HG03378 (cell line): ENCODE results near the gene RPS29.
A peak's percentile ranks its signal among the peaks of the same experiment; 100 is the strongest.
"Not testable (repeated sequence)": the region's sequence is repeated elsewhere in the genome, so short reads cannot be mapped to it uniquely, and the experiment has no call there.

Source experiments
- ATAC-seq: cut with Tn5 transposase; IDR thresholded peaks from one replicate; pipeline ENCODE4 v1.9.1; 2021; ENCODE audit warnings: mild to moderate bottlenecking, moderate library complexity; ENCODE audit not compliant: unreplicated experiment

The RPS29 gene

DNA sequence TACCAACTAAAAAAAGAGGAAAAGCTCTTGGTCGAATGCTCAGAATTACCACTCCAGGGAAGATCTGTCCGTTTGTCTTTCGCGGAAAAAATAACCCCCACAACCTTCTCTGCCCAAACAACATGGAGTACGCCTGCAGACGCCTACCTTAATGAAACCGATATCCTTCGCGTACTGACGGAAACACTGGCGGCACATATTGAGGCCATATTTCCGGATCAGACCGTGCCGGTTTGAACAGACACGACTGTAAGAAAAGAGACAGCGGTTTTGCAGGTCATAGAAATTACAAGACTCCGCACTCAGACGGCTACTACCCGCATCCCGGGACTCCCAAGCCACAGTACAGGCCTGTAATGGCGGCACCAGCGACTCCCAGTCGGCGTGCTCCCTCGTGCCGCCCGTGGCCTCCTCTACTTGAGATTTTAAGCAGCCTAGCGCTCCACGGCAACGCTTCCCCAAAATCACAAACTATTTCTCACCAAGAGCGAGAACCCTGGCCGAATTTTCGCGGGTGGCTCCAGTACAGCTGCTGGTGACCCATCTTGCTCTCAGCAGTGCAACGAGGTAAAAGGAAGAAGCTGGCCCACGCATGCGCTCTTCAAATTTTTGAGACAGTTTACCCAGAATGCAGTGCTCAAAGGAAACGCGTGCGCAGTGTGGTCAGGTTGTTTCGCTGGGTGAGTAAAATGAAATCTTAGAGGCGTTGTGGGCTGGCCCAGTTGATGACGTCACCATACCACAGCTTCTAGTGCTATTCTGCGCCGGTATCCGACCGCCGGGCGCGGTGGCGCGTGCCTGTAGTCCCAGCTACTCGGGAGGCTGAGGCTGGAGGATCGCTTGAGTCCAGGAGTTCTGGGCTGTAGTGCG lies at the start of gene RPS29:
Gene RPS29 (minus strand): TSS at position 578 of the 870 bp plus-strand sequence. CDS start 34 bp downstream, at position 544.
- ATAC-seq, result peak; percentile 92

DNA sequence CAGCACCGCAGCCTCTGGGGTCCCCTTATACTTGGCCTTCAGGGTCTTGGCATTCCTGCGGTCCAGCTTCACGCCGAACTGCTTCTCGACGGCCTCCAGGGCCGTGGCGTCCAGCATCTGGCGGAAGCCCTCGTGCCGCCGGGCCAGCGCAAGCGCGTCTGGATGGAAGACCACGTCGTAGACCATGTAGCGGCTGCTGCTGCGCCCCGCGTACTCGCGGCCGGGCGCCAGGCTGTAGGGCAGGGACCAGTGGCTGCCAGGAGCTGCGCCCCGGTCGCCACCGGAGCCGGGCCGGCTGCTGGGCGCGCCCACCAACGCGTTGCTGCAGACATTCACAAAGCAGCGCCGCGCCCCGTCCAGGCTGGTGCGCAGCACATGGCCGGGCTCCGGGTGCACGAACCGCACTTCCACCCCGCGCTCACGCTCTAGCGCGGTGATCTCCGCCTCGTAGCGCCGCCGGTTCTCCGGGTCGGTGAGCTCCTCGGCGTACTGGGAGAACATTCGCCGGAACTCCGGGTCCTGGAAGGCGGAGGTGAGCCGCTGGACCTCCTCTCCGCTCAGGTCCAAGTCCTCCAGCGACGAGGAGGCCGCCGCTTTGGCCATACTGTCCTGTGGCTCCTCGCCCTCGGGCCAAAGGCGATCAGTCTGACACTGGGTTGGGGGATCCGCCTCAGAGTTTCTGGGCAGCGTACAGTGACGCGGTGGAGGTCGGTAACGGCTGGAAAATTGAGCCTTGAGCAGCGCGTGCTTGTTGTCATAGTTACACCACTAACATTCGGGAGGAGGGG lies 48.6 kb upstream of the RPS29 start, which contains the start of gene DNAAF2:
Gene DNAAF2 (minus strand): TSS at position 698 of the 788 bp plus-strand sequence. CDS start 95 bp downstream, at position 603.
- ATAC-seq, result peak; percentile 29

DNA sequence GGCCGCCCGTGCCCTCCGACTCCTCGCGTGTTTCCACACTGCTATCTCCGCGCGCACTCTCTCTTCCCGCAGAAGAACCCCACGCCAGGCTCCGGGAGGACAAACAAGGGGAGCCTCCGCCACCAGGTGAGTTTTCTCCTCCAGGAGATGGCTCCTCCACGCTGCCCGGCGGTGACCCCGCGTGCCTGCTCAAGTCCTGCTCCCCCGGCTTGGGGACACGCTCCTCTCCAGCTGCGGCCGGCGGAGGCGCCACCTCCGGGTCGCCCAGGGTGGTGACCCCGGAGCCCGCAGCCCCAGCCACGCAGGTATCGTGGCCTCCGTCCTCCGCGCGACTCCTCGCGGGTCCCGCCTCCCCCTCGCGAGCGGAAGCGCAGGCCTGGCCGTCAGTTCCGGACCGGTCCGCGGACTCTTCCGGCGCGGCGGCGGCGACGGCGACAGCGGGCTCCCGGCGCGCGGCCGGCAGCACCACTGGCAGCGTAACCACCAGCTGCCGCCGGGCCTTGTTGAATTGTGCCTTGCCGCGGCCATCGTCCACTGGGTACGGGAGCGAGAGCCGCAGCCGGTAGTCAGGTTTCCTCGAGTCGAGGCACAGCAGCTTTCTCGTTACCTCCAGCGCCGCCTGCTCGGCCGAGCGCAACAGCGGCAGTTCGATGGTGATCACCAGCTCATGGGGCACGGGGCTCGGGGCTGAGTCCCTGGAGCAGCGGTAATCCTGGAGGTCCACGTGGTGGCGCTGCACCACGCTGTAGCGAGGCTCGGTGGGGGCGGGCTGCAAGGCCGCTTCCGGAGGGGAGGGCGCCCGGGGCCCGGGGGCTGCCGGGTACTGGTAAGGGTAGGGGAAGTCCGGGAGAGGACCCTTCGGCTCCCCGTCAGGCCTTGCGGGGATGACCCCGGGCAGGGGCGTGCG lies 47.7 kb upstream of the RPS29 start:
- ATAC-seq, result peak; percentile 76

DNA sequence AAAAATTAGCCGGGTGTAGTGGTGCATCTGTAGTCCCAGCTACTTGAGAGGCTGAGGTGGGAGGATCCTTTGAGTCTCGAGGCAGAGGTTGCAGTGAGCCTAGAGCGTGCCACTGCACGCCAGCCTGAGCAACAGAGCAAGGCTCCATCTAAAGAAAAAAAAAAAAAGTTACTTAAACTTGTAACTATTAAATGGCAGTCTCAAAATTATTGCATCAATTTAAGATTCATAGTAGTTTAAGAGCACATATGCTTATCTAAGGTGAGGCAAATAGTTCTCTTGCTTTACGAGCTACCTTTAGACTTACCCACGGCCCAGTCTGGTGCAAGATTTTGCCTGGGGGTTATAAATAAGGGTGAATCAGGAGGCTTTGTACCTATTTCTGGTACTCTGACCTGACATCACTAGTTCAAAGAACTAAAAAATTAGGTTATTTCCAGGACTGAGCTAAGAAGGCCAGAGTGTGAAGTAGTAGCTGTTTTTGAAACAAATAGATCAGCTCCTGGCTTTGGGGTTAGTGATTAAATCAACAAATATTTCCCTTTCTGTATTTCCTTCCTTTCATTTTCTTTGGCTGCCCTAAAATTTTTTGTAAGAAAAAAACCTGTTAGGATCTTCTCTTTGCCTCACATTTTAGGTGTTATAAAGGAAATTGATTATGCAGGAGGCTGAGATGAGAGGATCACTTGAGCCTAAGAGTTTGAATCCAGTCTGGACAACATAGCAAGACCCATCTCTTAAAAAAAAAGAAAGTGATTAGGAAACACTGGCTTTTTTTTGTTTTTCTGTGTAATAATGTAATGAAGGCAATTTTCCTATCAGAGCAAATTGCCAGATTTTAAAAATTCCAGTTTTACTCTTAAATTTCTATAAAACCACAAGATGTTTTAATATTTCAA lies 38.0 kb upstream of the RPS29 start:
- peak; percentile 16 for ATAC-seq

DNA sequence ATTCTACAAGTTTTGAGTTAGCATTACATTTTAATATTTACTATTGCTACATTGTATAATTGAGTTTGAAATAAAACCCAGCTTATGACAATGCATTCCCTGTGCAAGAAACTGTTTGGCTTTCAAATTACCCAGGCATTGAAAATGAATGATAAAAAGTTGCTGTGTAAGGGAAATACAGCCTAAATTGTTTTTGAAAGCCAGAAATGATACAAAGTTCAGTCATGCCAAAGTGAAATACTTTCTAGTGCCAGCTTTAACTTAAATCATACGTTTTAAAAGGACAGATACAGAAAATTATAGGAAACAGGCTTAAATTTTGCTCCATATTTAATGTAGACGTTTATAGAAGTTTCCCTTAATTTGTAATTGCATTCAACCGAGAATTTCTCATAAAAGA lies 37.2 kb upstream of the RPS29 start:
- ATAC-seq, result no peak

DNA sequence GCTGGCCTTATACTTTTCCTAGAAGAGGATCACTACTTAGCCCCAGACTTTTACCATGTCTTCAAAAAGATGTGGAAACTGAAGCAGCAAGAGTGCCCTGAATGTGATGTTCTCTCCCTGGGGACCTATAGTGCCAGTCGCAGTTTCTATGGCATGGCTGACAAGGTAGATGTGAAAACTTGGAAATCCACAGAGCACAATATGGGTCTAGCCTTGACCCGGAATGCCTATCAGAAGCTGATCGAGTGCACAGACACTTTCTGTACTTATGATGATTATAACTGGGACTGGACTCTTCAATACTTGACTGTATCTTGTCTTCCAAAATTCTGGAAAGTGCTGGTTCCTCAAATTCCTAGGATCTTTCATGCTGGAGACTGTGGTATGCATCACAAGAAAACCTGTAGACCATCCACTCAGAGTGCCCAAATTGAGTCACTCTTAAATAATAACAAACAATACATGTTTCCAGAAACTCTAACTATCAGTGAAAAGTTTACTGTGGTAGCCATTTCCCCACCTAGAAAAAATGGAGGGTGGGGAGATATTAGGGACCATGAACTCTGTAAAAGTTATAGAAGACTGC lies 35.9 kb upstream of the RPS29 start:
- ATAC-seq, result no peak

DNA sequence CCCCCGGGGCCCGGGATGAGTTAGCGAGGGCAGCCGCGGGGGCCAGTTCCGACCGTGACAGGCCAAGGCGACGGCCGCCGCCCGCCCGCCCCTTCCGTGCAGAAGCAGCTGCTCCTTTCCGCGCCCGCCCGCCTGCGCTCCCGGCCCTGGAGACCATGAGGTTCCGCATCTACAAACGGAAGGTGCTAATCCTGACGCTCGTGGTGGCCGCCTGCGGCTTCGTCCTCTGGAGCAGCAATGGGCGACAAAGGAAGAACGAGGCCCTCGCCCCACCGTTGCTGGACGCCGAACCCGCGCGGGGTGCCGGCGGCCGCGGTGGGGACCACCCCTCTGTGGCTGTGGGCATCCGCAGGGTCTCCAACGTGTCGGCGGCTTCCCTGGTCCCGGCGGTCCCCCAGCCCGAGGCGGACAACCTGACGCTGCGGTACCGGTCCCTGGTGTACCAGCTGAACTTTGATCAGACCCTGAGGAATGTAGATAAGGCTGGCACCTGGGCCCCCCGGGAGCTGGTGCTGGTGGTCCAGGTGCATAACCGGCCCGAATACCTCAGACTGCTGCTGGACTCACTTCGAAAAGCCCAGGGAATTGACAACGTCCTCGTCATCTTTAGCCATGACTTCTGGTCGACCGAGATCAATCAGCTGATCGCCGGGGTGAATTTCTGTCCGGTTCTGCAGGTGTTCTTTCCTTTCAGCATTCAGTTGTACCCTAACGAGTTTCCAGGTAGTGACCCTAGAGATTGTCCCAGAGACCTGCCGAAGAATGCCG lies 35.1 kb upstream of the RPS29 start:
- no peak for ATAC-seq

DNA sequence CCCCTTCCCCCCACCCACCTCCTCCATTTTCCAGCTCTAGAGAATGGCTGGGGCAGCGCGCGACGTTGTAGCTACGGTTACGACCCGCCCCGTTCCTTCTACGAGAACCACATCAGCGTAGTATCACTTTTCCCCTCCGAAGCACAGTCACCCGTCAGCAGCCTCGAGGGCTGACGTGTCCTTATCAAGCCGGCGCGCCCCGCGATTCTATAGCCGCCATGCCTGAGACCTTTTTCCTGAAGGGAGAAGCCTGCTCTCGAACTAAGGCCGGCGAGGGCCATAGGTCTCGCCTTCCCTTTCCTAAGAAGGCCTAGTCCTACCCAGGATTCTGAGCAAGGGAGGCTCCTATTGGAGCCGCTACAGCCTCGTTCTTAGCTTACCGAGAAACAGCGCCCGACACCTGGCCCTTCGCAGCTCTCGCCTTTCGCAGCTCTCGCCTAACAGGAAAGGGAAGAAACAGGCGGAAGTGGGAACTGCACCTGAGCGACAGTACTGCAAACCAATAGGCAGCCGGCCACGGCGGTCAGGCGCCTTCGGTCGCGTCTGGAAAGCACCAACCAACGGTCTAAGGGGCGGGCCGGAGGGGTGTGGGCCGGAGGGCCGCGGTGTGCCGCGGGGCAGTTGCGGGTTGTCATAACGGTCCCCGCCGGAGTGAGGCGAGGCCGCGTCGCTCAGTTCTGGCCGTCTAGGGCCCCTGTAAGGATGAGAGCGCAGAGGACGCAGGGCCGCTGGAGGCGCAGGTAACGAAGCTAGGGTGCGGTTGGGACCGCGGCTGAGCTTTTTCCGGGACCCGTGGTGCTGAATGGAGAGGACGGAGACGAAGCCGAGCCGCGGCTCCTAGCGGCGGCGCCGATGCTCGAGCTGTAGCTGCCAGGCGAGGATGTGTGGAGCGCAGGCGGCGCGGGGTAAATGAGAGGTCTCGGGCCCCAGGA lies 34.3 kb upstream of the RPS29 start, which contains the start of the genes MGAT2 and RPL36AL:
Gene MGAT2 (plus strand): TSS at position 618 of the 932 bp plus-strand sequence. CDS start 470 bp downstream, outside the sequence.
Gene RPL36AL (minus strand): TSS at position 445 of the 932 bp plus-strand sequence. CDS start 1,522 bp downstream, outside the sequence.
- peak; percentile 90 for ATAC-seq

DNA sequence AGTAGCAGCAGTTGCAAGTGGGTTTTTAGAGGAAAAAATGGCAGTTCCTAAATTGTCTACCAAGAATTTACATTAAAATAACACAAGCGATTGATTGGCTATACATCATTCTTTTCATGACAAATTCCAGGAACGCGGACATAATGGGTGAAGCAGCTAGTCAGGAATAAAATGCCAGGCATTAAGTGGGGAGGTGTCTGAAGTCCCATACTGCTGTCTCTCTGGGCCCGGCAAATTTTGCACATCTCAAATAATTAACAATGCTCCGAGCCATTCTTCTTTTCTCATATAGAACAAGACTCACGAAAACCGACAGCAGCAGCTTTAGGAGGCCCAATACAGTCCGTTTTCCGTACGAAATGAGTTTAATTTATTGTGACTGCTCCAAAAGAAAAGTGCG lies 33.5 kb upstream of the RPS29 start:
- ATAC-seq, result no peak

DNA sequence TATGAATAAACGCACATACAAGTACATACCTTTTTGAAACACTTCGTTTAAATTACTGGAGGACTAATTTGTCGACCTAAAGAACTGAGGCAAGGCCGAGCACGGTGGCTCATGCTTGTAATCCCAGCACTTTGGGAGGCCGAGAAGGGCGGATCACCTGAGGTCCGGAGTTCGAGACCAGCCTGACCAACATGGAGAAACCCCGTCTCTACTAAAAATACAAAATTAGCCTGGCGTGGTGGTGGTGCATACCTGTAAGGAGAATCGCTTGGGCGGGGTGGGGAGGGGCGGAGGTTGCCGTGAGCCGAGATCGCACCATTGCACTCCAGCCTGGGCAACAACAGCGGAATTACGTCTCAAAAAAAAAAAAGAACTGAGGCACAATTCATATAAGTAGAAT lies 33.1 kb upstream of the RPS29 start:
- ATAC-seq, result not testable (repeated sequence)

DNA sequence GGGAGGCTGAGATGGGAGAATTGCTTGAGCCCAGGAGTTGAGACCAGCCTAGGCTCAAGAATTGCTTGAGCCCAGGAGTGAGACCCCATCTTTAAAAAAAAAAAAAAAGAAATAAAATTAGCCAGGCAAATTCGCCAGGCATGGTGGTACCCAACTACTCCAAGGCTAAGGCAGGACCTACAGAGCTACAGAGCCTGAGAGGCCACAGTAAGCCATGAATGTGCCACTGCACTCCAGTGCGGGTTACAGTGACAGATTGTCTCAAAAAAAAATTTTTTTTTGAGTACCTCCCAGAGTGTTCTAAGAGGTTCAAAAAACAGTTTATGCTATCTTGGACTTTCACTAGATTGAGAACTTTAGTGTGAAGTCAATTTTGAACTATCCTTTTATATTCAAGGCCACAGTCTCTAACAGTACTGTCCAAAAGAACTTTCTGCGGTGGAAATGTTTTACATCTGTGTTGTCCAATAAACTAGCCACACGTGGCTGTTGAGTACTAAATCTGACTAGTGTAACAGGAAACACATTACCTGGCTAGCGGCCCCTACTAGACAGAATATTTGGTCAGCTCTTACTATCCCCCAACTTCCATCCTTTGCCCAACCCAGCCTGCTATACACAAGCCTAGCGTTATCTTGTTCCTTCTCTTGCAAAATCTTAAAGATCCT lies 31.8 kb upstream of the RPS29 start:
- no peak for ATAC-seq

DNA sequence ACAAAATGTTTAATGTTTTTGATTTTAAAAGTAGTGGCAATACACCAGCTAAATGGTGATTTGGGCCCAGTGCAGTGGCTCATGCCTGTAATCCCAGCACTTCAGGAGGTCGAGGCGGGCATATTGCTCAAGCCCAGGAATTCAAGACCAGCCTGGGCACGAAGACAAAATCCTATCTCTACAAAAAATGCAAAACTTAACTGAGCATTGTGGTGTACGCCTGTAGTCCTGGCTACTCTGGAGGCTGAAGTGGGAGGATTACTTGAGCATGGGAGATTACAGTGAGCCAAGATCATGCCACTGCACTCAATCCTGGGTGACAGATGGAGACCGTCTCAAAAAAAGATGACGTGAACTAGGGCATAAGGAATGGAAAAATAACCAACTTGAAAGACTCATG lies 29.6 kb upstream of the RPS29 start:
- ATAC-seq, result no peak

DNA sequence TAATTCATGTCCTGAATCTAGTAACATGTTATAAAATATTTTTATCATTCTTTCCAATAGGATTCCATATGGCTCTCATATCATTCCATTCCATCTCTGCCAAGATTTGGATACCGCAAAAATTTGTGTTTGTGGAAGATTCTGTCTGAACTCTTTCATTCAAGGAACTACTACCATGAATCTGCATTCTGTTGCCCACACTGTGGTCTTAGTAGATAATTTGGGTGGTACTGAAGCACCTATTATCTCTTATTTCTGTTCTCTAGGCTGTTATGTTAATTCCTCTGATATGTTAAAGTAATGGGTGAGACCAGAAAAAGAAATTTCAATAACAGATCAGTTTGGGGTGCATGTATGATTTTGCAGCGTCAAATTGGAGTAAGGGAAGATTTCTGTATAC lies 28.0 kb upstream of the RPS29 start:
- no peak for ATAC-seq

DNA sequence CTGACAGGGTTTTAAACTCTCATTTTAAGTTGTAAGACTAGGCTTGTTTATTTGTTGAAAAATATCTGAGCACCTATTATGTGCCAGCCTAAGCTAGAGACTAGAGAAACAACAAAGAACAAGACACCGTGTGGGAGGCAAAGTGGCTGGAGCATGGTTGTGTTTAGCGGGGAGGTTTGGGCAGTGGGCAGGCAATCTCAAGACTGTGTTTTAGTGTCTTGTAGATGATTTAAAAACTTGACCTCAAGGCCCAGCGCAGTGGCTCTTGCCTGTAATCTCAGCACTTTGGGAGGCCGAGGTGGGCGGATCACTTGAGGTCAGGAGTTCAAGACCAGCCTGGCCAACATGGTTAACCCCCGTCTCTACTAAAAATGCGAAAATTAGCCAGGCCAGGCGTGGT lies 26.5 kb upstream of the RPS29 start:
- ATAC-seq, result no peak

DNA sequence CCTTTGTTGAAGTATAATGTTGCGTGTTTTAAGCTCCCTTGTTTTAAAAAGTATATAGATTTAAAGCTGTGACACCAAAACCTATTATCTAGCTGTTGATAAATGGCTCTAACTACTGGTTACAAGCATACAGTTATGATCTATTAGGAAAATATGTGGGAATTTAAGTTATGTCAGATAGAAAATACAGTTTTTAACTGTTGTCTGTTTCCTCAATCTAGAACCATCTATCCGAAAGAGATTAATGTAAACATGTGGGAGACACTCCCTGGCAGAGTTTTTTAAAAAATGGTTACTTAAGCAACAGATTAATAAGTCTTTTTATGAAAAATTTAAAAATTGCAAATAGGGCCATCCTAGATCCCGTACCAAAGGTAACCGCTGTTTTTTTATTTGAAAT lies 26.1 kb upstream of the RPS29 start:
- no peak for ATAC-seq

DNA sequence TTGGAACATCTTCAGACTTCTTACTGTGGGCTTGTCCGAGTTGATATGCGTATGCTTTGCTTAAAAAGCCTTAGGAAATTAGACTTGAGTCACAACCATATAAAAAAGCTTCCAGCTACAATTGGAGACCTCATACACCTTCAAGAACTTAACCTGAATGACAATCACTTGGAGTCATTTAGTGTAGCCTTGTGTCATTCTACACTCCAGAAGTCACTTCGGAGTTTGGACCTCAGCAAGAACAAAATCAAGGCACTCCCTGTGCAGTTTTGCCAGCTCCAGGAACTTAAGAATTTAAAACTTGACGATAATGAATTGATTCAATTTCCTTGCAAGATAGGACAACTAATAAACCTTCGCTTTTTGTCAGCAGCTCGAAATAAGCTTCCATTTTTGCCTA lies 21.4 kb upstream of the RPS29 start:
- ATAC-seq, result no peak
